ENCODE measurements around the gene FOXO3. TPM values are rescaled to one million over a fixed set of nuclear protein-coding genes. Genes with fewer than 3 reads are reported as not detected.

The FOXO3 gene
- total RNA-seq, 1 donor from 2014 or later, result 13.7 TPM

DNA sequence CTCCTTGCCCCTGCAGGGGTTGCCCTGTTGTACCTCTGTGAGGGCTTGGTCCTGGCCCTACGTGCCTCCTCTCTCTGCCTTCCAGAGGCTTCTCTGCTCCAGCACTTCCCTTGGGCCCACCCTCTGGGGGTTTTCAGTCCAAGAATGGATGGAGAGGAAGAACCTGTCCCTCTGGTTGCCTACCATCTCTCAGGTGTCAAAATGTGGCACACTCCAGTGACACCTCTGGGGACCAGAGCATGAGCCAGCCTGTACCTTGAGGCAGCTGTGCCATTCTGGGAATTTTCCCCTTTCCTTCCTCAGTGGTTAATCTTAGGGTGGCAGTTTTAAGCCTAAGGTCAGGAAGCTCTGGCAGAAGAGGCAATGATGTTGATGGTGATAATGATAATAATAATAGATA lies 172.3 kb downstream of the FOXO3 start:
- H3K4me3 Mint-ChIP-seq, result no peak overlapping the region
- H3K4me1 Mint-ChIP-seq, result peaks cover 22% of the 10 kb centered on the region
- H3K36me3 Mint-ChIP-seq, result no peaks in the 10 kb centered on the region
- Histone ChIP-seq H3K79me2 (ENCODE audit: low read depth) (no peaks in the 10 kb centered on the region), H3K4me2 (no peak overlapping the region), H3K27me3 (peaks cover 18% of the 10 kb centered on the region), H3K4me3 (no peak overlapping the region), H2AFZ (replicated peaks) (no peak overlapping the region), H3K9me3 (ENCODE audit: low read depth) (no peaks in the 10 kb centered on the region), H3K27ac (no peak overlapping the region), H3K36me3 (no peaks in the 10 kb centered on the region), H4K20me1 (ENCODE audit: low read depth) (no peaks in the 10 kb centered on the region), H3K9ac (no peak overlapping the region), H3F3A (ENCODE audit: low read depth) (peaks cover 14% of the 10 kb centered on the region), H3K4me1 (peaks cover 23% of the 10 kb centered on the region)
- TF ChIP-seq, protein P1, sequence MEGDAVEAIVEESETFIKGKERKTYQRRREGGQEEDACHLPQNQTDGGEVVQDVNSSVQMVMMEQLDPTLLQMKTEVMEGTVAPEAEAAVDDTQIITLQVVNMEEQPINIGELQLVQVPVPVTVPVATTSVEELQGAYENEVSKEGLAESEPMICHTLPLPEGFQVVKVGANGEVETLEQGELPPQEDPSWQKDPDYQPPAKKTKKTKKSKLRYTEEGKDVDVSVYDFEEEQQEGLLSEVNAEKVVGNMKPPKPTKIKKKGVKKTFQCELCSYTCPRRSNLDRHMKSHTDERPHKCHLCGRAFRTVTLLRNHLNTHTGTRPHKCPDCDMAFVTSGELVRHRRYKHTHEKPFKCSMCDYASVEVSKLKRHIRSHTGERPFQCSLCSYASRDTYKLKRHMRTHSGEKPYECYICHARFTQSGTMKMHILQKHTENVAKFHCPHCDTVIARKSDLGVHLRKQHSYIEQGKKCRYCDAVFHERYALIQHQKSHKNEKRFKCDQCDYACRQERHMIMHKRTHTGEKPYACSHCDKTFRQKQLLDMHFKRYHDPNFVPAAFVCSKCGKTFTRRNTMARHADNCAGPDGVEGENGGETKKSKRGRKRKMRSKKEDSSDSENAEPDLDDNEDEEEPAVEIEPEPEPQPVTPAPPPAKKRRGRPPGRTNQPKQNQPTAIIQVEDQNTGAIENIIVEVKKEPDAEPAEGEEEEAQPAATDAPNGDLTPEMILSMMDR (IDR thresholded peaks at IDR 0.05), result no peak
- TF ChIP-seq EZH2 (IDR thresholded peaks at IDR 0.05), result no peak
- TF ChIP-seq EZH2phosphoT487 (IDR thresholded peaks at IDR 0.05), result no peak
- no peaks in the 10 kb centered on the region for H3K9me3 Mint-ChIP-seq
- H3K27me3 Mint-ChIP-seq (ENCODE audit: insufficient read depth, low read depth), result peaks cover 5% of the 10 kb centered on the region
- no peak overlapping the region for H3K27ac Mint-ChIP-seq
- no peak for DNase-seq (ENCODE audit: low spot score)

DNA sequence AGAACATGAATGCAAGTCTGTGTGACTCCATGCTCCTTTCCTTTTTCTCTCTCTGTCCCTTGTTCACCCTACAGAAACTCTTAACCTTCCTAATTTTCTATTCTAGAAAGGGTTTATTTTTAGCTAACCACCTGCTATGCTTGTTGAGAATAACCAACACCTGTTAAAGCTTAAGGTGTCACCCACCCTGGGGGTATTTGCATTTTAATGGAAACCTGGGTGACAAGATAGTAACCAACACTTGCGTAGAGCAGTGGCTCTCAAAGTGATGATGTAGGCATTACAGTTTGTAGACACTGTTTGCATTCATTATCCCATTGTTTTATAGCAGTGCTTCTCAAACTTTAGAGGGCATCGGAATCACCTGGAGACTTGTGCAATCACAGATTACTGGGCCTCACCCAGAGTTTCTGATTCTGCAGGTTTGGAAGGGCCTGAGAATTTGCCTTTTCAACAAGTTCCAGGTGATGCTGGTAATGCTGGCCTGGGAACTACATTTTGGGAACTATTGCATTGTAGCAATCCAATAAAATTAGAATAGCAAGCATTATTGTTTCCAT lies 173.1 kb downstream of the FOXO3 start:
- DNase-seq (ENCODE audit: low spot score), result no peak
- Histone ChIP-seq H3K4me1 (peaks cover 23% of the 10 kb centered on the region), H3K9me3 (ENCODE audit: low read depth) (no peaks in the 10 kb centered on the region), H3K9ac (no peak overlapping the region), H3K4me2 (no peak overlapping the region), H3K79me2 (ENCODE audit: low read depth) (no peaks in the 10 kb centered on the region), H3K27me3 (peaks cover 18% of the 10 kb centered on the region), H3F3A (ENCODE audit: low read depth) (peaks cover 14% of the 10 kb centered on the region), H4K20me1 (ENCODE audit: low read depth) (no peaks in the 10 kb centered on the region), H3K4me3 (no peak overlapping the region), H3K36me3 (no peaks in the 10 kb centered on the region), H2AFZ (replicated peaks) (no peak overlapping the region), H3K27ac (no peak overlapping the region)
- Mint-ChIP-seq H3K4me1 (peaks cover 22% of the 10 kb centered on the region), H3K4me3 (no peak overlapping the region), H3K27ac (no peak overlapping the region), H3K36me3 (no peaks in the 10 kb centered on the region), H3K9me3 (no peaks in the 10 kb centered on the region), H3K27me3 (ENCODE audit: insufficient read depth, low read depth) (peaks cover 5% of the 10 kb centered on the region)
- TF ChIP-seq EZH2 (IDR thresholded peaks at IDR 0.05) (no peak), EZH2phosphoT487 (IDR thresholded peaks at IDR 0.05) (no peak)
- TF ChIP-seq, protein P1 (IDR thresholded peaks at IDR 0.05), result no peak

Small RNA genes within 50 kb of the gene (small RNA-seq; reads per million reads assigned to genes)
- gene AL391646.1 (not detected), gene SUMO2P8 (not detected)

Measured in neural progenitor cell (in vitro differentiated cells).